Measurements from ENCODE around the gene XPOT.

- TF ChIP-seq CTCF (IDR thresholded peaks at IDR 0.05), result no peak
- no peak for TF ChIP-seq POLR2AphosphoS5 (IDR thresholded peaks at IDR 0.05)
These were observed 66.3 kb downstream of the XPOT start for GRCh38 chr12:64470495-64470894.
